Endometrium (tissue), 2 donors: ENCODE results near the gene PTPN4.
A peak's percentile ranks its signal among the peaks of the same experiment; 100 is the strongest.

Source experiments
- FAIRE-seq: peaks from 2 replicates; lab custom pipeline; 2012; peaks lifted over from hg19 to GRCh38; lab: Jason Lieb, UNC
- donor health status: control.
- donor health status: control.

PTPN4 gene

GRCh38 chr2:119808516-119809147 lies 48.9 kb downstream of the PTPN4 start:
- FAIRE-seq, result no peak

DNA sequence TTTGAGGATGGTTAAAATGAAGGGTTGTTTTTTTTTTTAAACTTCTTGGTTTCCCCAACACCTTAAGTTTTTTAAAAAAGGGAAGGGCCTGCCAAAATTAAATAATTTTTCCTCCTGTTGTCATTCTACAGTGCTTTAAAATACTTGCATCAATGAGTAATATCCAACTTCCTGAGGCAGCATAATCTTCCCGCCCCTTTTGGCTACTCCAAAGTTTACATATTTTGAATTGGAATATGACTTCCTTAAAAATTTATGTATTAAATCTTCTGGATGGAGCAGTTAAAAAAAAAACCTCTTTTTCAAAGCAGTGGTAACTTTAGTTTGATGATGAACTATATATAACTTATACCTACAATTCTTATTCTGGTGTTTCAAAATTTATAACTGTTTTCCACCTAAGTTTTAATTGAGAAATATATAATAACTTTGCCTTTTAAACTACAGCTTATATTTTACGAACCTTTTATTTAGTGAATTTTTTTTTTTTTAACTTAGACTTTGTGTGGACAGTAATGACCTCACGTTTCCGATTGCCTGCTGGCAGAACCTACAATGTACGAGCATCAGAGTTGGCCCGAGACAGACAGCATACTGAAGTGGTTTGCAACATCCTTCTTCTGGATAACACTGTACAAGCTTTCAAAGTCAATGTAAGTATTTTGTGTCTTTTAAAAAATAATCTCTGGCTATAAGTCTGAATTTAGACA lies 49.8 kb downstream of the PTPN4 start:
- peak; percentile 82 for FAIRE-seq

- no peak for FAIRE-seq
Observed at GRCh38 chr2:119810049-119810630, 50.4 kb downstream of the PTPN4 start.

- no peak for FAIRE-seq
Observed at GRCh38 chr2:119814216-119814615, 54.5 kb downstream of the PTPN4 start.

- FAIRE-seq, result no peak
Observed at GRCh38 chr2:119818792-119819191, 59.1 kb downstream of the PTPN4 start.

- FAIRE-seq, result no peak
Observed at GRCh38 chr2:119819846-119820245, 60.1 kb downstream of the PTPN4 start.

GRCh38 chr2:119820275-119820674 lies 60.6 kb downstream of the PTPN4 start:
- no peak for FAIRE-seq

- FAIRE-seq, result no peak
Observed at GRCh38 chr2:119821266-119821665, 61.5 kb downstream of the PTPN4 start.

DNA sequence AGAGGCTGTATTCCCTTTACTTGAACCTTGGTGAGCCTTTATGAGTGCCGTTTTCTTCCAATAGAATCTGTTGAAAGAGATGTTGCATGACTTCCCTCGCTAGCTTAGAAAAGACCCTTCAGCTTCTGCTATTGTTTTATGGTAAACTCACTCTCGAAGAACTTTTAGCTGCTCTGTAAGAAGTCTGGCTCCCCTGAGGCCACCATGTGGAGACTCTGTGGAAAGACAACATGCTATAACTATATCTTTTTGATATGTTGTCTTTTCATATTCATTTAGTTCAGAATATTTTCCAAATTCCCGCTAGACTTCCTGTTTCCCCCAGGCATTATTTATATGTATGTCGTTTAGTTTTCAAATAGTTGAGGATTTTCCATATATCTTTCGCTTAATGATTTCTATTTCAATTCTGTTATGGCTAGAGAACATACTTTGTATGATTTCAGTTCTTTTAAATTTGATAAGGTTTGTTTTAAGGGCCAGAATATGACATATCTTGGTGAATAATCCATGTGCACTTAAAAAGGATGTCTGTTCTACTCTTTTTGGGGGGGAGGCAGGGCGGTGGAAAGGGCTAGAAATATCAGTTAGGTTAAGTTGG lies 64.1 kb downstream of the PTPN4 start:
- no peak for FAIRE-seq

- FAIRE-seq, result no peak
Observed at GRCh38 chr2:119826370-119826961, 66.7 kb downstream of the PTPN4 start.

GRCh38 chr2:119827866-119828507 lies 68.3 kb downstream of the PTPN4 start:
- no peak for FAIRE-seq

GRCh38 chr2:119836455-119837142 lies 76.9 kb downstream of the PTPN4 start:
- FAIRE-seq, result no peak

DNA sequence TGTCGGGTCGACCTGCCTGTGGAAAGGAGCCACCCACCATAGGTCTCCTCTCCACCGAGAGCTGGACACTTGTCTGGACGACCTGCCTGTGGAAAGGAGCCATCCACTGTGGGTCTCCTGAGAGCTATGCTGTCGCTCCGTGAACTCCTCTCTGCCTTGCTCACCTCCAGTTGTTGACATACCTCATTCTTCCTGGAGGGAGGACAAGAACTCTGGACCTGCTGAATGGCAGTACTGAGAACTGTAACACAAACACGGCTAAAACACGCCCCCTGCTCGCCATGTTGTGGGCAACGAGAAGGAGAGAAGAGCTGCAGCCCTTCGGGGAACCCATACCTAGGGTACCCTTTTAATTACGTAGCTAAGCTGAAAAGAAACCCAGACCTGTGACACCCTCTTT lies 77.6 kb downstream of the PTPN4 start:
- no peak for FAIRE-seq

GRCh38 chr2:119837759-119838158 lies 78.0 kb downstream of the PTPN4 start:
- no peak for FAIRE-seq

- no peak for FAIRE-seq
Observed at GRCh38 chr2:119838179-119838578, 78.5 kb downstream of the PTPN4 start.

GRCh38 chr2:119841550-119841949 lies 81.8 kb downstream of the PTPN4 start:
- FAIRE-seq, result no peak

DNA sequence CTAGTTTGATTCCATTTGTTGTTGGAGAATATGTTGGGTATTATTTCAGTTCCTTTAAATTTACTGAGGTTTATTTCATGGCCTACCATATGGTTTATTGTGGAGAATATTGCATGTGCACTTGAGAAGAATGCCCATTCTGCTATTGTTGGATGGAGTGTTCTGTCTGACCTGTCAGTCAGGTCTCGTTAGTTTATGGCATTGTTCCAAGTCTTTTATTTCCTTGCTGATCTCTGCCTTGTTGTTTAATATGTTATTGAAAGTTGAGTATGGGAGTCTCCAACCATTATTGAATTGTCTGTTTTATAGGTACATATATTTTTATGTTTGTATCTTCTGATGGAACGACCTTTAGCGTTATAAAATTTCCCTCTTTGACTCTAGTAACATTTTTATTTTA lies 86.3 kb downstream of the PTPN4 start:
- no peak for FAIRE-seq

GRCh38 chr2:119849838-119850565 lies 90.3 kb downstream of the PTPN4 start:
- FAIRE-seq, result no peak

- peak; percentile 55 for FAIRE-seq
Observed at GRCh38 chr2:119852214-119852613, 92.5 kb downstream of the PTPN4 start.

GRCh38 chr2:119853777-119854399 lies 94.2 kb downstream of the PTPN4 start:
- FAIRE-seq, result no peak
